Measurements from ENCODE around the gene LRRC47. TPM values are rescaled to one million over a fixed set of nuclear protein-coding genes. Genes with fewer than 3 reads are reported as not detected.

The LRRC47 gene
- polyA plus RNA-seq, 1 of the 3 experiments (the other 2 are of a cell fraction), result 34.6 TPM

DNA sequence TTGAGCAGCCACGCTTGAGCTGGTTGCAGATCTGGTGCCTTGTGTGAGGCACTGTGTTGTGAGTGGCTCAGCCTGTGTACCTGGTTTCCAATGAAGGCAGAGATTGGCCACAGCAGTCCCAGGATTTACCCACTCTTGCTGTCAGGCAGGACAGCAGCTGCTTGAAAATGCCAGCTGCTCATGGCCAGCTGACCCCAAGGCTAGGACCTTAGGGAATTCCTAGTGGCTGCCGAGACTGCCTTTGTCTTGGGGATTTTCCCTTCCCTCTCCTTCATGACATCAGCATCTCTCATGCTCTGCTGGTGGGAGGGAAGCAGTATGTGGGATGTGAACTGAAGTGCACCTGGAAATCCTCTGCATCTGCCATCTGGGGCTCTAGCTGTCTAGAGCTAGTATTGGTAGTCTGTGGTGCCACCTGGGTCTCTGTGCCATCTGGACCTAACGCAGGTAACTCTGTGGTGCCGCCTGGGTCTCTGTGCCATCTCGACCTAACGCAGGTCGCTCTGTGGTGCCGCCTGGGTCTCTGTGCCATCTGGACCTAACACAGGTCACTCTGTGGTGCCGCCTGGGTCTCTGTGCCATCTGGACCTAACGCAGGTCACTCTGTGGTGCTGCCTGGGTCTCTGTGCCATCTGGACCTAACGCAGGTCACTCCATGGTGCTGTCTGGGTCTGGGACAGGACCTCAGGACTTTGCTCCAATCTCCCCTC, 3.8 kb upstream of the LRRC47 start:
- Histone ChIP-seq H3K9me2 (no peaks in the 10 kb centered on the region), H3K36me3 (replicated peaks in 1 of 2; ENCODE audit: control insufficient read depth in 1 of 2, insufficient read depth in 2 of 2, low read length in 1 of 2) (no peaks in the 10 kb centered on the region), H3K4me2 (no peak overlapping the region), H3K27me3 (ENCODE audit: insufficient read depth) (no peaks in the 10 kb centered on the region), H3K4me3 (ENCODE audit: low read depth in 2 of 2, low read length in 1 of 2) (no peak overlapping the region), H3K79me2 (ENCODE audit: insufficient read depth) (peaks cover 8% of the 10 kb centered on the region), H3K9me3 (no peaks in the 10 kb centered on the region), H3K4me1 (ENCODE audit: control insufficient read depth in 1 of 2, insufficient read depth in 2 of 2, low read depth in 1 of 2, low read length in 1 of 2) (peaks cover 0 to 9% of the 10 kb centered on the region in 2 experiments; a peak in 2 of 4 replicates), H3K9ac (no peak overlapping the region), H4K20me1 (ENCODE audit: insufficient read depth) (no peaks in the 10 kb centered on the region), H2AFZ (ENCODE audit: low read depth) (no peak overlapping the region), H3F3A (replicated peaks; ENCODE audit: insufficient read depth) (no peaks in the 10 kb centered on the region), H3K27ac (ENCODE audit: low read depth in 2 of 2, low read length in 1 of 2) (no peak overlapping the region)
- CTCF ChIA-PET, result interaction anchor here (1.6 kb wide), 1 partner anchor 11 kb away, joined by 4 read pairs; no protein-coding TSS in a partner anchor
- 56% methylated on average over 4 of the region's 11 CpGs for WGBS (ENCODE audit: low lambda C conversion rate)
- DNase-seq, result no peak
- TF ChIP-seq MEF2A (IDR thresholded peaks at IDR 0.05; ENCODE audit: borderline replicate concordance, low read depth) (no peak), EZH2phosphoT487 (IDR thresholded peaks at IDR 0.05; ENCODE audit: borderline replicate concordance, low read depth) (no peak)
- POLR2A ChIA-PET, result no interaction called here

DNA sequence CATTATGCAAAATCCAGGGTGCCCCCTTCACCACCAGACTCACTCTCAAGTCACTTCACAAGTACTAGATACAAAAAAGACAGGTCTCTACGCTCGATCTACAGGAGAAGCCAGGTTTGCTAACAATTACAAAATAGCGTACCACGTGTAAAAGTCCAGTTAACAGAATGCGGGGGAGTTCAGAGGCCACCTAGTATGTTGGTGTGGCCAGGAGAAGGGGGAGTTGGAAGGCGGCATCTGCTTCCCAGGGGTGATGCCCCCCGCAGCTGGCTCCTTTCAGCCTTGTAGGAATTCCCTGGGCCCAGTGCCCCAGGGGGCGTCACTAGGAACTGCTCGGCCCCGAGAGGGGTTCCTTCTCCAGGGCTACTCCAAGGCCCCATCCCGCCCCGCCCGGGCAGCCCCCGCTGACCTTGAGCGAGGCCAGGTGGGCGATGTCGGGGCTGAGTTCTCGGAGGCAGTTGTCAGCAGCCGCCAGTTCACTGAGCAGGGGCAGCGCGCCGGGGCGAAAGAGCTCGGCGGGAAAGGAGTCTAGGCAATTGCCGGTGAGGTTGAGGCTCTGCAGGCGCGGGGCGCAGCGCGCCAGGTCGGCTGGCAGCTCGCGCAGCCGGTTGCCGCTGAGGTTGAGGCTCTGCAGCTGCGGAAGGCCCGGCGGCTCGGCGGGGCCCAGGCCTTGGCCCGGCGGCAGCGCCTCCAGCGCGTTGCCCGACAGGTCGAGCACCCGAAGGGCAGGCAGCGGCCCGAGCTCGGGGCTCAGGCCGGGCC, 664 bp downstream of the LRRC47 start:
- peak; percentile 53 for DNase-seq
- Histone ChIP-seq H4K20me1 (ENCODE audit: insufficient read depth) (peaks cover 34% of the 10 kb centered on the region), H3K27ac (ENCODE audit: low read depth in 2 of 2, low read length in 1 of 2) (peak overlapping the region in 1 of 2 experiments; percentile 3; a peak in 1 of 4 replicates), H3F3A (replicated peaks; ENCODE audit: insufficient read depth) (no peaks in the 10 kb centered on the region), H3K4me2 (peak overlapping the region; percentile 87), H3K4me3 (ENCODE audit: low read depth in 2 of 2, low read length in 1 of 2) (peak overlapping the region; percentile 74 to 79), H3K9me3 (no peaks in the 10 kb centered on the region), H3K79me2 (ENCODE audit: insufficient read depth) (peaks cover 52% of the 10 kb centered on the region), H3K9ac (peak overlapping the region; percentile 73), H3K9me2 (no peaks in the 10 kb centered on the region), H3K4me1 (ENCODE audit: control insufficient read depth in 1 of 2, insufficient read depth in 2 of 2, low read depth in 1 of 2, low read length in 1 of 2) (peaks cover 0 to 20% of the 10 kb centered on the region in 2 experiments; a peak in 2 of 4 replicates), H3K36me3 (replicated peaks in 1 of 2; ENCODE audit: control insufficient read depth in 1 of 2, insufficient read depth in 2 of 2, low read length in 1 of 2) (peaks cover 0 to 5% of the 10 kb centered on the region in 2 experiments), H3K27me3 (ENCODE audit: insufficient read depth) (no peaks in the 10 kb centered on the region), H2AFZ (ENCODE audit: low read depth) (no peak overlapping the region)
- TF ChIP-seq MXI1 (IDR thresholded peaks at IDR 0.05; ENCODE audit: low read depth, low read length) (no peak), FOXM1 (IDR thresholded peaks at IDR 0.05; ENCODE audit: low read depth) (no peak), GABPA (IDR thresholded peaks at IDR 0.05; ENCODE audit: low read depth) (no peak), RAD21 (IDR thresholded peaks at IDR 0.05; ENCODE audit: low read length) (no peak), GATA2 (CRISPR knock-in tag; IDR thresholded peaks at IDR 0.05) (no peak), FOXJ3 (CRISPR knock-in tag; IDR thresholded peaks at IDR 0.05) (no peak), MEF2A (IDR thresholded peaks at IDR 0.05; ENCODE audit: borderline replicate concordance, low read depth) (no peak), JUND (IDR thresholded peaks at IDR 0.05) (no peak), RXRA (IDR thresholded peaks at IDR 0.05; ENCODE audit: borderline replicate concordance, low read depth) (no peak)
- TF ChIP-seq, protein P1, sequence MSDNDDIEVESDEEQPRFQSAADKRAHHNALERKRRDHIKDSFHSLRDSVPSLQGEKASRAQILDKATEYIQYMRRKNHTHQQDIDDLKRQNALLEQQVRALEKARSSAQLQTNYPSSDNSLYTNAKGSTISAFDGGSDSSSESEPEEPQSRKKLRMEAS (IDR thresholded peaks at IDR 0.05; ENCODE audit: low read depth), result no peak
- TF ChIP-seq, protein P2, sequence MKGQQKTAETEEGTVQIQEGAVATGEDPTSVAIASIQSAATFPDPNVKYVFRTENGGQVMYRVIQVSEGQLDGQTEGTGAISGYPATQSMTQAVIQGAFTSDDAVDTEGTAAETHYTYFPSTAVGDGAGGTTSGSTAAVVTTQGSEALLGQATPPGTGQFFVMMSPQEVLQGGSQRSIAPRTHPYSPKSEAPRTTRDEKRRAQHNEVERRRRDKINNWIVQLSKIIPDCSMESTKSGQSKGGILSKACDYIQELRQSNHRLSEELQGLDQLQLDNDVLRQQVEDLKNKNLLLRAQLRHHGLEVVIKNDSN (IDR thresholded peaks at IDR 0.05; ENCODE audit: borderline replicate concordance, low read depth), result no peak
- TF ChIP-seq, protein P3, sequence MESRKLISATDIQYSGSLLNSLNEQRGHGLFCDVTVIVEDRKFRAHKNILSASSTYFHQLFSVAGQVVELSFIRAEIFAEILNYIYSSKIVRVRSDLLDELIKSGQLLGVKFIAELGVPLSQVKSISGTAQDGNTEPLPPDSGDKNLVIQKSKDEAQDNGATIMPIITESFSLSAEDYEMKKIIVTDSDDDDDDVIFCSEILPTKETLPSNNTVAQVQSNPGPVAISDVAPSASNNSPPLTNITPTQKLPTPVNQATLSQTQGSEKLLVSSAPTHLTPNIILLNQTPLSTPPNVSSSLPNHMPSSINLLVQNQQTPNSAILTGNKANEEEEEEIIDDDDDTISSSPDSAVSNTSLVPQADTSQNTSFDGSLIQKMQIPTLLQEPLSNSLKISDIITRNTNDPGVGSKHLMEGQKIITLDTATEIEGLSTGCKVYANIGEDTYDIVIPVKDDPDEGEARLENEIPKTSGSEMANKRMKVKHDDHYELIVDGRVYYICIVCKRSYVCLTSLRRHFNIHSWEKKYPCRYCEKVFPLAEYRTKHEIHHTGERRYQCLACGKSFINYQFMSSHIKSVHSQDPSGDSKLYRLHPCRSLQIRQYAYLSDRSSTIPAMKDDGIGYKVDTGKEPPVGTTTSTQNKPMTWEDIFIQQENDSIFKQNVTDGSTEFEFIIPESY (IDR thresholded peaks at IDR 0.05; ENCODE audit: borderline replicate concordance, low read depth), result no peak
- TF ChIP-seq, protein P4, sequence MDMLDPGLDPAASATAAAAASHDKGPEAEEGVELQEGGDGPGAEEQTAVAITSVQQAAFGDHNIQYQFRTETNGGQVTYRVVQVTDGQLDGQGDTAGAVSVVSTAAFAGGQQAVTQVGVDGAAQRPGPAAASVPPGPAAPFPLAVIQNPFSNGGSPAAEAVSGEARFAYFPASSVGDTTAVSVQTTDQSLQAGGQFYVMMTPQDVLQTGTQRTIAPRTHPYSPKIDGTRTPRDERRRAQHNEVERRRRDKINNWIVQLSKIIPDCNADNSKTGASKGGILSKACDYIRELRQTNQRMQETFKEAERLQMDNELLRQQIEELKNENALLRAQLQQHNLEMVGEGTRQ (IDR thresholded peaks at IDR 0.05; ENCODE audit: borderline replicate concordance, low read depth, low read length), result no peak
- POLR2A ChIA-PET, result interaction anchor here (0.6 to 2.1 kb wide), 6 partner anchors 8 to 1404 kb away, joined by 3 to 14 read pairs (median 5); partner anchors contain the start of gene RER1
- CTCF ChIA-PET, result interaction anchor here (1.2 to 1.5 kb wide), 2 partner anchors 22 to 343 kb away, joined by 4 read pairs; no protein-coding TSS in a partner anchor
- WGBS (ENCODE audit: low lambda C conversion rate), result 3% methylated on average over 16 of the region's 53 CpGs

Data from SK-N-SH (cell line).